IPS-18a (cell line): ENCODE measurements around the gene NCK2.

Experiments used
- H3K27ac ChIP-seq: one replicate; pipeline ENCODE4 v1.5.1; 2013; ENCODE audit warnings: low read length
- H3K27me3 ChIP-seq: one replicate; pipeline ENCODE4 v1.6.1; 2013; ENCODE audit warnings: mild to moderate bottlenecking, low read length; ENCODE audit not compliant: control insufficient read depth, insufficient read depth
- H3K36me3 ChIP-seq: one replicate; pipeline ENCODE4 v1.6.1; 2013; ENCODE audit warnings: low read depth, low read length; ENCODE audit not compliant: control insufficient read depth
- H3K4me1 ChIP-seq: one replicate; pipeline ENCODE4 v1.6.1; 2013; ENCODE audit warnings: low read depth, low read length; ENCODE audit not compliant: control insufficient read depth
- H3K4me3 ChIP-seq: one replicate; pipeline ENCODE4 v1.5.1; 2013; ENCODE audit warnings: low read length
- H3K9ac ChIP-seq: one replicate; pipeline ENCODE4 v1.6.1; 2013; ENCODE audit warnings: mild to moderate bottlenecking, low read length, moderate library complexity
- H3K9me3 ChIP-seq: one replicate; pipeline ENCODE4 v1.6.1; 2013; ENCODE audit warnings: low read depth, low read length; ENCODE audit not compliant: control insufficient read depth

NCK2 gene

DNA sequence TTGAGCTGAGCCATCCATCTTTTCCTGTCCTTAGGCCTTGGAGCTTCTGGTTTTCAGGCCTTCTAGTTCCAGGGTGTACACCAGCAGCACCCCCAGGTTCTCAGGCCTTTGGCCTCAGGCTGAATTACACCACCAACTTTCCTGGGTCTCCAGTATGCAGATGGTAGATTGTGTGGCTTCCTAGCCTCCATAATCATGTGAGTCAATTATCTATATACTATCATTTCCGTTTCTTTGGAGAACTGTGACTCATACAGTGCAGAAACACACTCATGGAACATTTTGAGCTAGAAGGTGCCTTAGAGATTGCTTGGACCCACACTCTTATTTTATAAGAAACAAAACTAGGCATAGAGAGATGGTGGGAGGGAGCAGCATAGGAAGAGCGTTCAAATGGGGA lies 167.4 kb downstream of the NCK2 start:
- no peaks in the 10 kb centered on the region for H3K27me3 ChIP-seq
- H3K4me3 ChIP-seq = no peak overlapping the region
- H3K9ac ChIP-seq = no peak overlapping the region
- no peaks in the 10 kb centered on the region for H3K36me3 ChIP-seq
- H3K4me1 ChIP-seq = no peaks in the 10 kb centered on the region
- no peaks in the 10 kb centered on the region for H3K9me3 ChIP-seq
- H3K27ac ChIP-seq = no peak overlapping the region

DNA sequence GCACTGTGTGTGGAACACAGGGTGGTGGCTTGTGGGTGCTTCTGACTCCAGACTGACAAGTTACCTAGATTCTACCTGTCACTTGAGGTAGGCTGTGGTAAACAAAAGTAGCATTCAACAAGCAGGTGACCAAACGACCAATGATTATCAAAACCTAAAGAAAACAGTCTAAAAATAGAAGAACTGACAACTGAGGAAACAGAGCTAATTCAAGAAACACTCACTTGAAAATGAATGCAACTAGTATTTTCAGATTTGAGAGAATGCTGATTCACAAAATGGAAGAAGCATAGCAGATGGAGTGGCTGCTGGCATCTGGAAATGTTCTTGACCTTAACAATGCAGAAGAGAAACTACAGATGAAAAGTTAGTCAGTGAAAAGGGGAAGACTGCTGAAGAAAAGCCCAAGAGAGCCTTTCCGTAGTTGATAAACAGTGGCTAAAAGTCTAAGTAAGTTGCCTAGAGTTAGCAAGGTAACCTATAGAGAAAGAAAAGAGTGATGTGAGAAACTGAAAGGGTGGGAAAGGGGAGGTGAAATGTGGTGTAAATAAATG lies 170.4 kb downstream of the NCK2 start:
- Histone ChIP-seq H3K9ac (no peak overlapping the region), H3K4me3 (no peak overlapping the region), H3K9me3 (no peaks in the 10 kb centered on the region), H3K4me1 (no peaks in the 10 kb centered on the region), H3K27me3 (no peaks in the 10 kb centered on the region), H3K27ac (no peak overlapping the region), H3K36me3 (no peaks in the 10 kb centered on the region)

DNA sequence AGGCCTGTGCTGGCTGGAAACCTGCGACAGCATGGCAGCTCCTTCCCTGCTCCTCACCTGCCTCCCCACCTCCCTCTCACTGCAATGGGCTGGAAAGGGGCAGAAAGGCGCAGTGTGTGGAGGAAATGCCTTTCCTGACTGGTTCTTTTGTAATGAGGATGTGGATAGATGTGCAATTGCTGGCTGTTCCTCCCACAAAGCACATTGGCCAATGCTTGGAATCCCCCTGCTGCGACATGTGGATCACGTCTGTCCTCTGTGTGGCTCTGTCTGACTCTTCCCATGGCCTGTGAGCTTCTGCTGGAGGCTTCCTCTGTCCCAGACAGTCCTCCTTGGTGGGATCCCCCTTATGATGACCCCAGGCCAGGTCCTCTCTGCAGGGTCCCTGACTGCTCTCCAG lies 172.5 kb downstream of the NCK2 start:
- Histone ChIP-seq H3K4me1 (no peaks in the 10 kb centered on the region), H3K9me3 (no peaks in the 10 kb centered on the region), H3K36me3 (no peaks in the 10 kb centered on the region), H3K4me3 (no peak overlapping the region), H3K27ac (no peak overlapping the region), H3K27me3 (no peaks in the 10 kb centered on the region), H3K9ac (no peak overlapping the region)

DNA sequence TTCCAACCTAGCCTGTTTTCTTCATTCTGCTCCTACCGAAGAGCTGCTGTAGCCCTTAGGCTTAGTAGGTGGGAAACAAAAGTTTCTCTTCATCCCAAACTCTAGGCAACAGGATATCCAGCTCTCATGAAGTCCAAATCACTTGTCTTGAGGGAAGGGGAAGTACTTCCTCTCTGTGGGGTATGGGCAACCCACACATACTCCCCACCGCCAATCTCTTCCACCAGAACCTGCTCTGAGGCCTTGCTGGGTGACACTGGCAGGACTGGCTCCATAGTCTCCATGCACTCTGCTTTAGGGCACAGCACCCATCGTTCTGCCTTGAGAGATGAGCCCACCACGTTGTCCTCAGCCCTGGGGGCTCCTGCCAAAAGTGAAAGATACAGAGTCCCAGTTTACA lies 173.0 kb downstream of the NCK2 start:
- Histone ChIP-seq H3K9ac (no peak overlapping the region), H3K27me3 (no peaks in the 10 kb centered on the region), H3K27ac (no peak overlapping the region), H3K9me3 (no peaks in the 10 kb centered on the region), H3K4me3 (no peak overlapping the region), H3K4me1 (no peaks in the 10 kb centered on the region), H3K36me3 (no peaks in the 10 kb centered on the region)

DNA sequence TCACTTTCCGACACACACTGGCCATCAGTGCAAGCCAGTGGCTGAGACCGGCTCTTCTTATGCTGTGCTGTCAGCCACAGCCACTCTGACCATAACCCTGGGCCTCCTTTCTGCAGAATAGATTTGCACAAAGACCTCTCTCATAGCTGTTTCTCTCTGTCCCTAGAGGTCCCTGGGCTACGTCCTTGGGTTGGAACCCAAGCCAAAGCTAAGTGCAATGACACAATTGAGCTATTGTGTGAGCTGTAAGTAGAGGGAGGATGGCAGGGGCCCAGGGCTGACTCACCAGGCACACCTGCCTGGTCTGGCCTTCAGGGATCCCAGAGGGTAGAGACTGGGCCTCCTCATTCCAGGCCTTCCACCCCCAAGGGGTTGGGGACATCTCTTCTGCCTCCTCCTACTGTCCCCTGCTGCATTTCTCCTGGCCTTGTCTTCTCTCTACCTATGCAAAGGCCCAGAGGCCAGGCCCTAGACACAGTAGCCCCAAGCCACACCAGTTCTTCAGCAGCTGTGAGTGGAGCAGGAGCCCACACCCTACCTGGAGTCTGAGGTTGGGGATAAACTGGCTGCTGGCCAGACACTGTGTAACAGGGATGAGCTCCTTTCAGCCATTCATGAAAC lies 174.6 kb downstream of the NCK2 start:
- Histone ChIP-seq H3K4me3 (no peak overlapping the region), H3K9me3 (no peaks in the 10 kb centered on the region), H3K27me3 (no peaks in the 10 kb centered on the region), H3K4me1 (no peaks in the 10 kb centered on the region), H3K9ac (no peak overlapping the region), H3K27ac (no peak overlapping the region), H3K36me3 (no peaks in the 10 kb centered on the region)

DNA sequence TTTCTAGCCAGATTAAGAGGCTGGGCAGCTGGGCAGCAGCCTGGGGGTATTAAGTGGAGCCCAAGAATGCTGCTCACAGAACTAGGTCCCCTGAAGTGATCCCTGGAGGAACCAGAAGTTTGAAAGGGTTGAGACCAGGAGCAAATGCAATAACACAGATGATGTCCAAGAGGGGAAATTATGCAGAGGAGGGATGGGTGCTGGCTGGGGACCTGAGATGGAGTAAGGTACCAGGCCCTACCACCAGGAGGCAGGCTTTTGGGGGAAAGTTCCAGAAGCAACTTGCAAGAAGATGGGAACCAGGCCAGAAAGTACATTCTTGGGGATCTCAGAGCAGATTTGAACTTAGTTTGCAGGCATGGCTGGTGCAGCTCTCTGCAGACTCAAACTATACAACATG lies 175.1 kb downstream of the NCK2 start:
- H3K27ac ChIP-seq = no peak overlapping the region
- H3K9me3 ChIP-seq = no peaks in the 10 kb centered on the region
- no peaks in the 10 kb centered on the region for H3K4me1 ChIP-seq
- no peaks in the 10 kb centered on the region for H3K36me3 ChIP-seq
- H3K27me3 ChIP-seq = no peaks in the 10 kb centered on the region
- no peak overlapping the region for H3K9ac ChIP-seq
- H3K4me3 ChIP-seq = no peak overlapping the region

DNA sequence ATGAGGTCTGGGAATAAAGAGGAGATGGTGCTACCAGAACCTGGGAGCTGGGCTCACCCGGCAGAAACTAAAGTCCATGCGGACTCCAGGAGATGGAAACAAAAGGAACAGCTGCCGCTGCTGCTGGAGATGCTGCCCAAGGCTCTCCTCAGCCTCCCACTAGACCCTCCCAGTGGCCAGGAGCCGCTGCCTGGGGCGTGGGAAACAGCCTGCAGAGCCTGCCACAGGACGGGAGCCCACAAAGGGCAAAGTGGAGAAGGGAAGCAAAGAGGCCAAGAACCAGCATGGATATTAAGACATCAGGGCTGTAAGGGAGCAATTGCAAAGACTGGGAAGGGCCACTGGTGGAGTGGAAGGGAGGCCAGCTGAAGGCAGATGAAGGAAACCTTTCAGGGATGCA lies 179.6 kb downstream of the NCK2 start:
- no peaks in the 10 kb centered on the region for H3K4me1 ChIP-seq
- H3K9ac ChIP-seq = no peak overlapping the region
- no peaks in the 10 kb centered on the region for H3K36me3 ChIP-seq
- no peaks in the 10 kb centered on the region for H3K27me3 ChIP-seq
- H3K27ac ChIP-seq = no peak overlapping the region
- H3K9me3 ChIP-seq = no peaks in the 10 kb centered on the region
- no peak overlapping the region for H3K4me3 ChIP-seq

DNA sequence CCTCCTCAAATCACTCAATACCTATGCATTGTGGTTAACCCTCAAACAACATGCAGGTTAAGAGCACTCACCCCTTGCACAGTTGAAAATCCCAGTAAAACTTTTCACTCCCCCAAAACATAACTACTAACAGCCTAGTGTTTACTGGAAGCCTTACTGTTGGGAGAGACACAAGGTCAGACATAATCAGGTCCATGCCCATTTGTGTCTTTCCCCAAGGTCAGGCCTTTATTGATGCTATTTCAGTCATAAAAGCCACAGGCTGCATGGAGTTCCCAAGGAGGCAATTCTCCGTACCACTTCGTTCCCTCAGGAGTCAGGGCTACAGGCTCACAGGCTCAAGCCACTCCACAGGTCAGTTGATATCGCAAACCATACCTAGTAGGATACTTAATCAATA lies 180.2 kb downstream of the NCK2 start:
- Histone ChIP-seq H3K9ac (no peak overlapping the region), H3K27me3 (no peaks in the 10 kb centered on the region), H3K9me3 (no peaks in the 10 kb centered on the region), H3K36me3 (no peaks in the 10 kb centered on the region), H3K27ac (no peak overlapping the region), H3K4me1 (no peaks in the 10 kb centered on the region), H3K4me3 (no peak overlapping the region)

DNA sequence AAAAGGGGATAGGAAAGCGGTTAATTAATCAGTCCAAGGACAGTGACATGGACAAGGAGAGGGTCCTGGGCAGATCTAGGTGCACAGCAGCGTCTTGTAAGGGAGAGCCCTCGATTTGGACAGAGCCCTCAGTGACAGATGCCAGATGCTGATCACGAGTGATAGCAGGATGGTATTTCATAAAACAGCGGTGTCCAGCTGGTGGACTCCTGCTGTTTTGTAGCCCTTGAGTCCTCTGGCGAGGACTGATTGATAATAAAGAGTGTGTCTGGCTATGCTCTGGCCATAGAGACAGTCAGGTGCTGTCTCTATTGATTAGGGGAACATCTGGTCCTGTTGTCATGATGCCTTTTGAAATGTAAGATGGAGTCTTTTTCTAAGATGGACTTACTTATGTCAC lies 180.7 kb downstream of the NCK2 start:
- no peaks in the 10 kb centered on the region for H3K27me3 ChIP-seq
- H3K9ac ChIP-seq = no peak overlapping the region
- no peak overlapping the region for H3K27ac ChIP-seq
- no peaks in the 10 kb centered on the region for H3K36me3 ChIP-seq
- no peak overlapping the region for H3K4me3 ChIP-seq
- no peaks in the 10 kb centered on the region for H3K9me3 ChIP-seq
- H3K4me1 ChIP-seq = no peaks in the 10 kb centered on the region

DNA sequence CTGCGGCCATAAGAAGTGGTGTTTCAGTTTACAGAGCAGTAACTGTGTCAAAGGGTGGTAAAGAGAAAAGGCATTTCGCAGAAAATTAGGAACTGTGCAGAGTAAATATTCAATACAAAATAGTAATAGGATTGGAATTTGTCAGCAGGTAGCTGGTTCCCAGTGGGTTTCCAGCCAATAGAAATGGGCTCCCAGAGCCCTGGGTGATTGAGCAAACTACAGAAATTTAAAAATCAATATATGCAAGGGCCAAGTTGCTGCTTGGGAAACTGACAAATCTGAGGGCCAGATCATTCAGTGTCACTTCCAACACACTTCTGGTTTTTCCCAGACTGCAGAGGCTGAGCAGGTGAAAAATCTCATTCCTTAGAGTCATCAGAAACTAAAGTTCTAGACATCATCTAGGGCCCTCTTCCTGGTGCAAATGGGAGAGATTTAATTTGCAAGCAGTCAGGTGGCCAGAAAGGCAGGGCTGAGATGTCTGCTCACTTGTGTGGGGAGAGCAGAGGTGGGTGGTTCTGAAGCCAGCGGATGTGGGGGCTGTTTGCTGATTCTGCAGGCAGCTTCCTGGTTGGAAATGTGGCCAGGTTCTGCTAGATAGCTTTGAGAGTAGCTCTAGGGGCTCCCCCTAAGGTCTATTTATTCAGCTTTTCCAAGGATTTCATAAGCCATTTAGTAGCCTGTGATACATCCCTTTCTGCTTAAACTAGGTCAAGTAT lies 182.4 kb downstream of the NCK2 start:
- H3K36me3 ChIP-seq = no peaks in the 10 kb centered on the region
- no peak overlapping the region for H3K9ac ChIP-seq
- H3K4me3 ChIP-seq = no peak overlapping the region
- H3K4me1 ChIP-seq = no peaks in the 10 kb centered on the region
- H3K9me3 ChIP-seq = no peaks in the 10 kb centered on the region
- H3K27me3 ChIP-seq = no peaks in the 10 kb centered on the region
- no peak overlapping the region for H3K27ac ChIP-seq

DNA sequence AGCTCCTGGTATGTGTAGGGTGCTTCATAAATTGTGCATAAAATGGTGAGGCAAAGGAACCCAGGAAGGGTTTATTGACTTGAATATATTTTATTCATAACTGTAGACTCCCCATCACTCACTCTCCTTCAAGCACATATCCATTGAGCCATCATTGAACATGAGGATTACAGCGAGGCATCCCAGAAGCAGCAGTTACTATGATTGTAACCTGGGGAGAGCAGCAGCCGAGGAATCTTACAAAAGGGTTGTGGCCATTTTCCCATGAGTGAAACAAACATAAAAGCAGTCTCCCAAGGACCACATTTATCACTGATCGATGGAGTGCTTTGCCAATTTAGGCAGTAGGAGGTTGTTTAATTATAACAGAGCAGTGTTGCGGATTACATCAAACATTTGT lies 183.4 kb downstream of the NCK2 start:
- no peaks in the 10 kb centered on the region for H3K36me3 ChIP-seq
- H3K9me3 ChIP-seq = peaks cover 1% of the 10 kb centered on the region
- H3K4me1 ChIP-seq = no peaks in the 10 kb centered on the region
- no peak overlapping the region for H3K27ac ChIP-seq
- H3K9ac ChIP-seq = no peak overlapping the region
- H3K4me3 ChIP-seq = no peak overlapping the region
- no peaks in the 10 kb centered on the region for H3K27me3 ChIP-seq

DNA sequence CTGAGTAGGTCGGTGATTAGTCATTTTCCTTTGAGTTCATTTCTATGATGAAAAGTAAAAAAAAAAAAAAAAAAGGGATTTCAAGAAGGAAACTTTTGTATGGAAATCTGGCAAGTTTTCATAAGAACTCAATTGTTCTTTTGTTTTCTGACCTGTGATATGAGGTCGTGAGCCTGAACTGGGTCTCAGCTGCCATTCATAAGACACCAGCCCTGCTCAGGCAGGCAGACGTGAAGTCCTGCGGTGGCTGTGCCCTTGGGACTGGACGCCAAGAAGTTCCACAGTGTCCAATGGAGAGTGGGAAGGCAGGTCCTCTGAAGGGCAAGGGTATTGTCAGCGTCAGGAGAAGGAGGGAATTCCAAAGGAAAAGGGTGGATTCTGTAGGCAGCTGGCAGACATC lies 183.9 kb downstream of the NCK2 start:
- no peaks in the 10 kb centered on the region for H3K27me3 ChIP-seq
- H3K27ac ChIP-seq = no peak overlapping the region
- peaks cover 5% of the 10 kb centered on the region for H3K9me3 ChIP-seq
- H3K4me1 ChIP-seq = no peaks in the 10 kb centered on the region
- no peak overlapping the region for H3K4me3 ChIP-seq
- H3K36me3 ChIP-seq = no peaks in the 10 kb centered on the region
- no peak overlapping the region for H3K9ac ChIP-seq
